SW 1271 (cell line): ENCODE data around the gene MINDY4.

Source experiments
- DNase-seq, 2 experiments: peaks; one replicate each; lab custom pipeline; 2025; lab: John Stamatoyannopoulos, UW

Gene MINDY4

DNA sequence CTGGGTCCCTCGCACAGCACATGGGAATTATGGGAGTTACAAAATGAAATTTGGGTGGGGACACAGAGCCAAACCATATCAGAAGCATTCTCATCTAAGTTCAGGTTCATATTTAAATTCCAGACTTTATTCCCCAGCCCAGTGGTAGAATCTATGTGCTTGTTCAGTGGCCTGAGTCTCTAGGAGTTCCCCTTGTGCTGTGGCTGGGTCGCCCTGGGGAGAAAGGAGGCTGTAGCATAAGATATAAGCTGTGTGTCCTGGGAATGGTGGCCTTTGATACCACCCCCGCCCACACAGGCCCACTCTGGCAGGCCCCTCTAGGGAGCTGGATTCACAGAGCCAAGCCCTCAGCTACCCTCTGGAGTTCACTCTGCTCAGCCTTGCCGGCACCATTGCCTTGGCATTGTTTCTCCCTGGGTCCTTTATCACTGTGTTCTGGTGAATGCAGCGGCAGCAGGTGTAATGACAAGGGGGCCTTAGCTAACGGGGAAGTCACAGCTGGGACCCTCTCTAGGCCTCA lies 64.2 kb downstream of the MINDY4 start:
- DNase-seq = no peak

DNA sequence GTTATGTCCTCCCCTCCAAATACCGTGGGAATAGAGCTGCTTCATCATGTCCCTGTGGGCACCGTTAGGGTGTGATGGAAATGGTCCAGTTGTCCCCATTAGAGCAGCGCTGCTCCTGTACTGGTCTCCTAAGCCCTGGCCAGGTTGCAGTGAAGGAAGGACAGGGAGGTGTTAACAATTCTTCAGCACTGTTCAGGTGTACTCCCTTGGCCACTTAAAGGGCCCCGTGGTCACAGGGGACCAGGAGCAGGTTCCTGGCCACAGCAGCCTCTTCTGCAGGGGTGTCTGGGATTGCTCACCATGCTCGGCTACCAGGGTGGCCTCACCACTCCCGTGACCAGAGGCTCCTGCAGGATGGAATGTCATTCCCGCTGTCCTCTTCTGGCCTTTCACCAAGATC lies 65.8 kb downstream of the MINDY4 start:
- DNase-seq = no peak

DNA sequence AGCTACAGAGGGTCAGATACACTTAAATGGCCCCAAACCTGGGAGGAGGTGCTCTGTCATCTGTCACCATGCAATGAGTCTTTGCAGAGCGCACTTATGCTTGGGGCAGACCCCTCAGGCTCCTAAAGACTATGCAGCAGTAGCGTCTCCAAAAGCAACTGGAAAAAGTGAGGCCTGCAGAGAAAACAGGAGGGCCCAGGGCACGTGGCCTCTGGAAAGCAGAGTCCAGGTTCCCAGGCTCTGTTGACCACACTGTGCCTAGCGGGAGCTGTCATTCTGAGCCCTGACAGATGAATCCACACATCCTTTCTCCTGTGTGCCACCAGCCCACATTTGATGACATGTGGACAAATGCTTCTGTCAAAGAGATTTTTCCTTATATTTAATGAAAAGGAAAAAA lies 66.4 kb downstream of the MINDY4 start:
- no peak for DNase-seq

DNA sequence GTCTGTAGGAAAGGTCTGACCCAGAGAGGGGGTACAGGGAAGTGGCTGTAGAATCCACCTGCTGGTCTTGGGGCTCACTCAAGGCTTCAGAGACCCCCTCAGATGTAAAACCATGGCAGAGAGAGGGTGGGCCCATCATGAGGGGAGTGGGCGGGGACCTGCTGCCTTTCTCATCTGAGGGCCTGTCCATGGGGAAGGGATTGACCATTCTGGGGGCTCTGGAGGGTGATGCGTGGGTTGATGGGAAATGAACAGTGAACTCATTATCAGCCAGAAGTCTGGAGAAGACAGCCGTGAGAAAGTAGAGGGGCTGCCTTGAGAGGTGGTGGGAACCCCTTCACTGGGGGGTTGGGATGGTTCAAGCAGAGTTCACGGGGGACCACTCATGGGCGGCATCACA lies 66.8 kb downstream of the MINDY4 start:
- no peak for DNase-seq

DNA sequence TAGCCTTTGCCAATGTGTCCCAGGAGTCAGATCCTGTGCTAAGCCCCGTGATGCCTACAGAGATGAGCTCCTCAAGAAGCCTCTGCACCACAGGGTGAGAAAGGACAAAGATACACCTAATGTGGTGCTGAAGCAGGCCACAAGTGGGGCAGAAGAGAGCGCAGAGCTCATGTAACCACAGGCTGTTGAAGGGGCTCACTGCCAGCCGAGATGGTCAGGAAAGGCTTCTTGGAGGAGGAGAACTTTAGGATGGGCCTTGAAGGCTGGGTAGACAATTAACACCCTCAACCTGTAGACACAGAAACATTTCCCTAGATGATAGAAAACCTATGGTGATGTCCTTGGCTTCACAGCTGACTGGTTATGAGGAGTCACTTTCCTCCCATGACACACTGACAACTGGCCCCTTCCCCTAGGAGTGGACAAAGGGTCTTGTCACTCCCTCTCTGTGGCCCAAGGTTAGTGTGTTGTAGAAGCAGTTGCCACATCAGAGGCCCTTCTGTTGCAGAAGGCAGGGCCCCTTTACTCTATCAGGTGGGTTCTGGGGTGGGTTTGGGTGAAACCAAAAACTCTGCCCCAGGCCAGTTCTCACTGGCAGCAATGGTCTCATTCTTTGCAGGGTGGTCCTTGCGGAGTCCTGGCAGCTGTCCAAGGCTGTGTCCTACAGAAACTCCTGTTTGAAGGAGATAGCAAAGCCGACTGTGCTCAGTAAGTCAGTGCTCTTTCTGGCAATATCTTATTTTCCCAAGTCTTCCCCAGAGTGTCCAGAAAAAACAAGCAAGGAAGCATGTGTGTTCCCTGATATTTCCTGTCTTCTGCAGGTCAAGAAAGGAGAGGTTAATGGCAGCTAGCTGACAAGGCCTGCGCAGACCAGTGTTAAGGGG lies 69.2 kb downstream of the MINDY4 start:
- no peak for DNase-seq

DNA sequence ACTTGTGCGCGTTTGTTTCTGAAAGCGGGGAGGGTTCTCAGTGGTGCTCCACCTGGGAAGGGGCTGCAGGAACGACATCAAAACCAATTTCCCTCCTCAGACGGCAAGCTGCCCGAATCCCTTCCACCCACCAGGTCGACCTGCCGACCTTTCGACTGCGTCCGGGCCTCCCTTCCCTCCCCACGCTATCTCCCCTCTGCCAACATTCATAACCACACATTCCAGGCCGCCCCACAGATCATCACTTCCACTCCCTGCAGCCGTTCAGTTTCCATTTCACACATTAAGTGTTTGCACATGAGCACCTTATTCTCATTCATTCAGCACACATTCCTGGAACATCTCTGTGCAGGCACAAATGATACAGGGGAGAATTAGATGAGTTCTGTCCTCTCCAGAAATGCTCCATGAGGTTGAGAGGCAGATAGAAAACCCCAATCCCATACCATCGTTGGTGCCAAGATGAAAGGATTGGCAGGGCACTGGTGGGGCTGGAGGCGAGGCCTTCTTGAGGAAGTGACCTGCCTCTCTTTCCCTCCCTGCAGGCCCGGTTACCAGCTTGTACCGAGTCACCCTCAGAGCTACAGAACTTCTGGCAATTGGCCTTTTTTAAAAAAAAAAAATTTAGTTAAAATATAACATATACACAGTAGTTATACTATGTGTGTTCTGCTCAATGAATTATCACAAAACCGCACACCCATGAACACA lies 70.0 kb downstream of the MINDY4 start:
- DNase-seq = no peak

DNA sequence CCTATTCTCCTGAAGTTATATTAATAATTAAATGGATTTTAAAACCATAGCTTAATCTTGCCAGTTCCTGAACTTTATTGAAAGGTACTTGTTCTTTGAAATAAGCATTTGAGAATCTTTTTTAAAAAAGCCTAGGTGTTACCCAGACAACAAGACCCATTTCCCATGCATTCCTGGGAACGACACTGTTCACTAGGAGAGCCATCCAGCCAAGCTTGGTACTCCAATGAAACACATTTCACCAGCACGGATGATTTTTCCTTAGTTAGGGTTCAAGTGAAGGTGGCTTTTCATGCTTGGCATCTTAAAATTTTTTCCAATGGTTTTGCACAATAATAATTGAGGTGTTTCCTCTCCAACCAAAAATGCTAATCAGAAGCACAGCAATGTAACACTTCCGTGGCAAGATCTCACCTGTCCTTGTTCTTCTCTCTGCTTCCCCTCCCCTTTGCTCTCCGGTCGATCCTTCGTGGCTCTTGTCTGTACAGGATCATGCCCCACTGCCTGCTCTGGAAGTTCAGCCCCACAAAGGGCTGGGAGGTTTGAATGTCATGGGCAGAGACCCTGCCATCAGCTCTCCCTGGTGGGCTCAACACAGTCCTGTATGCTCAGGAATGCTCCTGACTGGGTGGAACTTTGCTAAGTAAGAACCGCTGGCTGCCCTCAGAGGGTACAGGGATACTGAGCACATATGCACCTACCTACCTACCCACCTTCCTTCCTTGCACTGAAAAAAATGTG lies 70.8 kb downstream of the MINDY4 start:
- no peak for DNase-seq

DNA sequence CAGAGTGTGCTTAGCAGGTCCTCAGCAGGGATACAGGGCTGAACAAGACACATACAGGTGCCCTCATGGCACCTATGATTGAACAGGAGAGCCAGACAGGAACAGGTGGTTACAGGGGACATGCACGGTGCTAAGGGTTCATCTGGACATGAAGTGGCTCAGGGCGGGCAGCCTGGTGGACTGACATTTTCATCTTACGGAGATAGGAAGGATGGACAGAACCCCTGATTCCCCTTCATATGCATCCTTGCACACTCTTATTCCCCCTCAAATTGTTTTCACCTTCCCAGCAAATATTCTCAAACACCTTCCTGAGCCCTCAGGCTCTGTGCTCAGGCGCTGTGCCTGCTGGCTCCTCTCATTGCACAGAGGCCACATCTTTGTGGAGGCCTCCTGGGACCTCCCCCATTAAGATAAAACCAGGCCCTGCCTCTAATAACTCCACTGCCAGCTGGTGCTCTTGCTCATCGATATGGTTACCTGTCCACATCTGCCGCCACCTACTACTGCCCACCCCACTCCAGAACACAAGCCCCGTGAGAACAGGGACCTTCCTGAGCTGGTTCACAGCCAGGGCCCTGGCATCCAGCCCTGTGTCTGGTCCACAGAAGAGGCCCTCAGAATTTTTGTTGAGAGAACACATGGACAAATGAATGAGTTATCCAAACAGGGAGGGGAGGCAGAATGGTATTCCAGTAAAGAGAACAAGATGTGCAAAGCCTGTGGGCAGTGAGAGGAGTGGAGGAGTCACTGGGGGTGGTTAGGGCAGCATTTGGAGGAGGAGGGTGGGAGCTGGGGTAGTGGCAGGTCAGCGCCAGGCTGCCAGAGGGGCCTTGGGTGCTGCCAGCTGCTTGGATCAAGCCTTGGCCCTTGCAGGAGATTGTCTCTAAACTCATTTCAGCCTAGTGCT lies 71.6 kb downstream of the MINDY4 start:
- DNase-seq = no peak

DNA sequence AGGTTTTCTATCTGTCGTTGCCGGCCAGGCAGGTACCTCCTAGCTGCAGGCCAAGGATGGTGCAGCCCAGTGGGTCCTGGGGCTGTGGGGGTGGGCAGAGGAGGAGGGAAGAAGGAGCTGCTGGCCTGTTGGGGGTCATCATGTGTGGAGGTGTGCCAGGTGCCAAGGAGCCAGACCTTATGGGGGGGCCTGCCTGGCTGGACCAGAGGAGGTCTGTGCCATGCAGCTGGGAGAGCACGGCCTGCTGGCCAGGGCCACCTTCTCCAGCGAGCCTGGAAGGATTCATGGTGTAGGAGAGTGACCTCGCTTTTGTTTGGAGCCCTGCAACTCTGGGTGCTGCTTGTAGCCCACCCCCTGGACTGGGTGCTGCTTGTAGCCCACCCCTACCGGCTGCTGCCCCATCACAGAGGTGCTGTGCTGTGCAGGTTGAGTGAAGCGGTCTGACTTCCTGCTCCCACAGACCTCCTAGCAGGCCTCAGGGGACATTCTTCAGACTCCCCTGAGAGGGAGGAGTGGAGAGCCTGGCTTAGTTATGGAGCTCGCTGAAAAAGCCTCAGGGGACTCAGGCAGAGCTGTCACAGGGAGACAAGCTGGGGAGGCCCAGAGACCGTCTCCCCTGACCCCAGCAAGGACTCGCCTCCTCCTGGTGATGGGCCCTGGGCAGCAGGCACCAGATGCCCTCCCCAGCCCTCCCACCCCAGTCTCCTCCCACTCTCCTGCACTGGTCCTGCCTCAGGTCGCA lies 72.7 kb downstream of the MINDY4 start:
- DNase-seq = no peak

DNA sequence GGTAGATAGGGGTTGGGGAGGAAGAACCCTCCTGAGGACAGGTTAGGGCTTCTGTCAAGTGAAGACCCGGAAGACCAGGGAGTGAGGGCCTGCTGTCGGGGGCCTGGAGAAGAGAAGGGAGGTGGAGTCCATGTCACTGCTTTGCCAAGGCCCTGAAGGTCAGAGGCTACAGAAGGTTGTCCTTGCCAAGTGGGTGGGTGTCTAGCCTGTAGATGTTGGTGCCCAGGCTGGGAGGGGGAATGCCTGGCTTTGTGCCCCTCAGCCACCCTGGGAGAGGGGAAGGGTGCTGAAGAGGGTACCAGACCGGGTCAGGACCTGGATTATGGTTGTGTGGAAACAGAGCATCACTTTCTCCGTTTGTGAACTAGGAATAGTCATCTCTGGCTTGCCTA lies 73.3 kb downstream of the MINDY4 start:
- DNase-seq = no peak

DNA sequence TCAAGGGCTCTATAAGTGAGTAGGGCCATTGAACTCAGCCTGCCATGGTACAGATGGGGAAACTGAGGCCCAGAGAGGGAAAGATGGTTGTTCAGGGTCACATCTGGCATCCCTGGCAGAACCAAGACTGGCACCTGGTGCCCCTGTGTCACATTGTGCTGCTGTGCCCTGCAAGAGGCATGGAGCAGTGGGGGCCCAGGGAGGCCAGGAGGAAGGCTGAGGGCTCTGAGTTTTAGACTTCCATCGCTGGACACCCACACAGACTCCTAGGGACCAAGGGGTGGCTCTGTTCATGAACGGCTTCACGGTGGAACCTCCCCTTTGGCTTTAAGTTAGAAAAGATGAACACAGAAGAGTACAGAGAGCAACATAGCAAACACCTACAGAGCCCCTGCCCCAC lies 73.7 kb downstream of the MINDY4 start:
- DNase-seq = no peak

DNA sequence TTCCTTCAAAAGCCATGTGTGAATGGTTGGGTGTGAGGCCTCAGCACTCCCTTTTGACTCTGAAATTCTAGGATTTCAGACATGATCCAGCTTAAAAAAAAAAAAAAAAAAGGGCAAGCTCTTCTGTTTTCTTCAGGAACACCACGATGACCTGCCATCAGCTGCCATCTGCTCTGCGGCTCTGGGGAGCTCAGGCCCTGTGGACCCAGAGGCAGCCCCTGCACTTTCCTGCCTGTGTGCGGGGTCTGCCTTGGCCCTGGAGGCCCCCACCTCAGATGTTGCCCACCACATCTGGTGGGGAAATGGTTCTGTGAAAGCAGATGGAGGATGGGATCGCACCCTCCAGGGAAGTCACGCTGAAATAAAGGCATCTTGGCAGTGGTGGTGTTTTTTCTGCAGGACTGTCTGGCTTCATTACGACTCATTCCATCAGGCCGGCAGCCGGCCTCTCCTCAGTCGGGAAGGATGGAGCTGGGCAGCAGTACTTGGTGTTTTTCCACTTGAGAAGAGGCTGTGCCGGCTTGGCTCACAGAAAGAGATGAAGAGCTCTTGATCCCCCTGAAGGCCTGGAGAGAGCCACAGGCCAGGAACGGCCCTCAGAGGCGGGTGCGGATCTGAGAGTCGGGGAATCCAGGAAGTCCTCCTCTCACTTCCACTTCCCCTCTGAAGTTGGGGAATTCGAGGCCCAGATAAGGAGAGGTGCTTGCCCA lies 74.4 kb downstream of the MINDY4 start:
- DNase-seq = no peak

DNA sequence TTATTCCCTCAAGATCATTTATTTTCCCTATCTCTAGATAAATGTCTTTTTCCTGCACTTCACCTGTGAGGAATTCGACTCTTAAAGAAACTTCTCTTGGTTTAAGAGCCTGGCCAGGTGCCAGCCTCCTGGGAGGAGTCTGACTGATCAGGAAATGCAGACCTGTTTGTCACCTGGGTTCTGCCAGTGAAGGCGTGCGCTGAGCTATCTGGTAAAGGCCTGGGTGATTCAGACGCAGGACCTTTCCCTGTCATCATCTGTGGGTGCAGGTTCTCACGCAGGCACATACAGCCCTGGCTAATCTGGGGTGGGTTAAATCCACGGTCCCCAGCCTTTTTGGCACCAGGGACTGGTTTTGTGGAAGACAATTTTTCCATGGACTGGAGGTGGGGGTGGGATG lies 75.2 kb downstream of the MINDY4 start:
- DNase-seq = no peak

DNA sequence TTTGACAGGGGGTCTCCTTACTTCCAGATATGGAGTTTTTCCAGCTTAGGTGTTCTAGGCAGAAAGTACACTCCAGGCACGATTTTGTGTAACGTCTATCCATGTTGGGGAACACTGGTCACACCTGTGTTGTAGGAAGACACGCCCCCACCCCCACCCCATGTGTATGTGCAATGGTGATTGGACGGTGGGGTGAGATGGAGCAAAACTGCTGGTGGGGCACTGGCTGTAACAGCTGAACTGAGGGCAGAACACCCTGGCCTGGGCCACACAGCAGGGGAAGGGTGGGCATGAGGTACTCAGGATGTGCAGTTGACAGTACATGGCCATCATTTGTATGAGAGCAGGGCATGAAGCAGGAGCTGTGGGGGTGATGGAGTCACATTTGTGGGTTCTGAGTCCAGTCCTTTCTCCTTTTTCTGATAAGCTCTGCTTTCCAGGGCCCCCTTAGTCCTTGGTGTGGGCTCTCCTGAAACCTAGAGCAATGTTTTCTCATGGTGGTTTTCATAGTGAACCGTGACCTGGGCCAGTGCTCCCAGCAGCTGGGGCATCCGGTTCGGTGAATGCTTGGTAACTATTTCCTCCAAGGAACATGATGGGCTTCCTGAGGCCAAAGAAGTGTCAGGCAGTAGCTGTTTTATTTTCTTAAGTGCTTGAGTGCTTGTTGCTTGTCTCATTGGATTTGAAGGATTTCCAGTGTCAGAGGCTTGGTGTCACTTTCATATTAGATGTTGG lies 77.1 kb downstream of the MINDY4 start:
- DNase-seq = no peak

DNA sequence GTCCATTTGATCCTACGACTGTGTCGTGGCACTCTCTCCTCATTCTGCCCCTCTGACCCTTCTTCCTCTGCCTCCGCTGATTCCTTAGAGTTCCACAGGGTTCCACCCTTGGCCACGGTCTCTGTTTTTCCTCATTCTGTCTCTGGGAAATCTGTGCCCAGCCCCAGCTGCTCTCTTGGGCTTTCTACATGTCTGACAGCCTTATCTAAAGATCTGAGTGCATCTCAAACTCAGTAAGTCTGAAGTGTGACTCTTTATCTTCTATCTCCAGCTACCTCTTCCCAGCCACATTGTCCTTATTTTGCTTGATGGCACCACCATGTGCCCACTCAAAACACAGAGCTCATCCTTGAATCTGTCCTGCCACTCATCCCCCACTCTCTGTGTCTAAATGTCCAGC lies 78.3 kb downstream of the MINDY4 start:
- DNase-seq = no peak

DNA sequence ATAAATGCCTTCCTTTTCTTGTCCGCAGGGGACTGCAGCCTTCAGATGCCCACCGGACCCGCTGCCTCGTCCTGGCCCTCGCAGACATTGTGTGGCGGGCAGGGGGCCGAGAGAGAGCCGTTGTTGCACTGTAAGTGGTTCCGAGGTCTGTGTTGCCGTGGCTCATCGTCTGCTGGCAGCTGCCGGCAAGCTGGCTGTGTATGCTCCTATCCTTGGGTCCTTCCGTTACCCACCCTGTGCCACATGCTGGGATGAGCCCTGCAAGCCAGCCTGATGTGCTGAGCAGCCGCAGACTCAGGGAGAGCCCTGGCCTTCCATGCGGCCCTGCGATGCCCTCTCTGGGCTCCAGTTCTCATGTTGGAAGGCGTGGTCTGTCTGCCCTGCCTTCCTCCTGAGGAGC lies 79.2 kb downstream of the MINDY4 start:
- DNase-seq = no peak

DNA sequence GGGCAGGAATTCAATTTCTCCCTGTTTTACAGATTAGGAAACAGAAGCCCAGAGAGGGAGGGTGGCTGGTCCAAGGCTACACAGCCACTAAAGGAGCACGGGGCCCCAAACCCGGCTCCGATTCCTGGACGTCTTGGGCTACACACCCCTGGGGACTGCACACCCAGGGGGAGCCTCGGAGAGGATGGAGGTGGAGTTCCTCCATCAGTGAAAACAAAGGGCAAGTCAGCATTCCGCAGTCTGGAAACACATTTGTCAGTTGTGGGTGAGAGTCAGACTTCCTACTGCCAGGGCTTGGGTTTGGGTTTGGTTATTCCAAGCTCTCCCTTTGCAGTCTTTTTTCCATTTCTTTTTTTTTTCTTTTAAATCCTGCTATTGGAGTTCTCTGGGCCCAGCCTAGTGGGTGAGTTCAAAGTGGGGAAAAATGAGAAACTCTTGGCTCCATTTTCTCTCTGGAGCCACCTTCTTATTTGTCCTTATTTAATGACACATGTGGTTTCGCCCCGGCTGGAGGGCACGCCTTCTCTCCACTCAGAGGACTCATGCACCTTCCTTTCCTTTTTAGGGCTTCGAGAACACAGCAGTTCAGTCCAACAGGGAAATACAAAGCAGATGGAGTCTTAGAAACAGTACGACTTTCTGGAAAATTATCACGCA lies 80.6 kb downstream of the MINDY4 start:
- DNase-seq = no peak

DNA sequence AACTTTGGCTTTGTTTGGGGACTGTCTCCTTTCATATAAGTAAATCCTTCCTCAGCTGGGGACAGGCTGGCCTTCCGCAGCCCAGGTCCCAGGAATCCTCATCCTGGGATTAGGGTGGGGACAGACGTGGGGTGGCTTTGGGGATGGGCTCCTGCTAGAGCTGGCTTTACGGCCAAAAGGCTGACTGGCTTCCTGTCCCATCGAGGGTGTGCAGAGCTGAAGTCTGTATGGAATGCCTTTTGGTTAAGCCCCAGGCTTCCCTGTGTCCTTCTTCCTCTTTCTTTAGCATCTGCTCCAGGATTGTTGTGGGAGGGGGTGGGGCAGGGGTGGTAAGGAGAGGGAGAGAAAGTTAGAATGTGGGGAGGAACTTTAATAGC lies 81.1 kb downstream of the MINDY4 start:
- no peak for DNase-seq

DNA sequence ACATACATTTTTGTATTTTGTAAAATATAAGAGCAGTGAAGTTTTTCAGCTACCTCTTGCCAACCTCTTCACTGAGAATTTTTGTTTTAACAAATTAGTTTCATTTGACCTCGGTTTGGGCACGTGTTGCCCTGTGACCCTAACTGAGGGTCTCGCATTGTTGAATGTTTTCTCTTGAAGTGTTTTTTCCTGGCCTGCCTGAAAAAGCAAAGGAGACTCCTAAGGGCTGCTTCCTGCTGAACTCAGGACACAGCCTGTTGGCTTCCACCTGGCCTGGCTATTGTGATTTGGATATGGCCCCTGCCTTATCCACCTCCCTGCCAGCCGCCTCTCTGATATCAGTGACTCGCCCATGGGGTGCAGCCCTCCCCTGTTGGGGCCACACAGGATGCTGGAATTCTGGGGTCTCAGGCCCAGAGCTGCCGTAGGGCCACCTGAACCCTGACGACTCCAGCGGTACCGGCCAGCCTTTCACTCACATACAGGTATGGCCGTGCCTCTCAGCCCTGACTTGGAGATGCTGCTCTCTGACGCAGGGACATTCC lies 81.6 kb downstream of the MINDY4 start:
- DNase-seq = no peak
